GM12872 (cell line): Measurements from ENCODE around the gene SNTB2.

Experiments
- CTCF ChIP-seq: IDR thresholded peaks from 3 replicates; pipeline ENCODE4 v1.5.1; 2011; ENCODE audit warnings: low read depth, mild to moderate bottlenecking, low read length, moderate library complexity; ENCODE audit not compliant: insufficient read depth

SNTB2 gene

GRCh38 chr16:69323415-69323814, 136.5 kb downstream of the SNTB2 start:
- no peak for TF ChIP-seq CTCF

- TF ChIP-seq CTCF, result no peak
These were observed 137.1 kb downstream of the SNTB2 start for GRCh38 chr16:69324013-69324531.

- no peak for TF ChIP-seq CTCF
These were observed 137.8 kb downstream of the SNTB2 start for GRCh38 chr16:69324585-69325253.

- no peak for TF ChIP-seq CTCF
These were observed 138.8 kb downstream of the SNTB2 start for GRCh38 chr16:69325784-69326171.

GRCh38 chr16:69326172-69326873, 139.4 kb downstream of the SNTB2 start:
- TF ChIP-seq CTCF, result no peak

GRCh38 chr16:69327585-69328310, 140.8 kb downstream of the SNTB2 start:
- TF ChIP-seq CTCF, result no peak

- TF ChIP-seq CTCF, result no peak
These were observed 141.9 kb downstream of the SNTB2 start for GRCh38 chr16:69328854-69329316.
